T47D (cell line): Measurements from ENCODE around the gene TAS2R7.
"Not testable (repeated sequence)": the region's sequence is repeated elsewhere in the genome, so short reads cannot be mapped to it uniquely, and the experiment has no call there.

Experiments used
- DNase-seq, 2 experiments: peaks; one replicate each; pipeline versions ENCODE4 v3.0.0 to v3.0.0-alpha.2; 2011 to 2012; ENCODE audit warnings: low read depth in 1 of 2, low spot score in 1 of 2
- JUND ChIP-seq: IDR thresholded peaks from 2 replicates; pipeline ENCODE4 v1.6.1; 2012; ENCODE audit warnings: low read depth
- in situ Hi-C: cut with HindIII; loops from 2 replicates; pipeline ENCODE4 v1.10.0; 2016; ENCODE audit warnings: low sequenced_read_pairs, low pct_unique_long_range_greater_than_20kb

The TAS2R7 gene

DNA sequence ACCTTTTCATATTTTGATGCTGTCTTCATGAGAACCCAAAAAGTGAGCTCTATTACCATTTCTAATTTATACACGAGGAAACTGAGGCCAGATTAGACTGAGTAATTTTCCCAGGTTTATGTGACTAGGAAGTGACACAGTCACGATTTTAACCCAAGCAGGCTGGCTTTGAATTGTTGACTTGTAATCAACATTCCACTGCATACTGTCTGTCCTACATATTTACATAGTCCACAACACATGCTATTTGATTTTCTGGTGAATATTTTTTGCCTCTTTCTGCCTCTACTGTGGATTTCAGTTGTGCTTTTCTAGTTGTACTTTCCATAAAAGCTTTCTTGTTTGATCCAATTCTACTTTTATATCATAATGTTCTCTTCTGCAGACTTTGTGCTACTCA lies 8.2 kb downstream of the TAS2R7 start:
- TF ChIP-seq JUND, result no peak
- DNase-seq, result no peak
- in situ Hi-C loops, result no loop called here

DNA sequence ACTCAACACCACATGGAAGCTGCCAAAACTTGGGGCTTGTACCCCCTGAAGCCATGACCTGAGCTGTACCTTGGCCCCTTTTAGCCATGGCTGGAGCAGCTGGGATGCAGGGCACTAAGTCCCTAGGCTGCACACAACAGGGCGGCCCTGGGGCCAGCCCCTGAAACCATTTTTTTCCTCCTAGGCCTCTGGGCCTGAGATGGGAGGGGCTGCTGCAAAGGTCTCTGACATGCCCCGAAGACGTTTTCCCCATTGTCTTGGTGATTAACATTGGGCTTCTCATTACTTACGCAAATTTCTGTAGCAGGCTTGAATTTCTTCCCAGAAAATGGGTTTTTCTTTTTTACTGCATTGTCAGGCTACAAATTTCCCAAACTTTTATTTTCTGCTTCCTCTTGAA lies 10.7 kb downstream of the TAS2R7 start:
- in situ Hi-C loops, DNase-seq: not testable (repeated sequence)

DNA sequence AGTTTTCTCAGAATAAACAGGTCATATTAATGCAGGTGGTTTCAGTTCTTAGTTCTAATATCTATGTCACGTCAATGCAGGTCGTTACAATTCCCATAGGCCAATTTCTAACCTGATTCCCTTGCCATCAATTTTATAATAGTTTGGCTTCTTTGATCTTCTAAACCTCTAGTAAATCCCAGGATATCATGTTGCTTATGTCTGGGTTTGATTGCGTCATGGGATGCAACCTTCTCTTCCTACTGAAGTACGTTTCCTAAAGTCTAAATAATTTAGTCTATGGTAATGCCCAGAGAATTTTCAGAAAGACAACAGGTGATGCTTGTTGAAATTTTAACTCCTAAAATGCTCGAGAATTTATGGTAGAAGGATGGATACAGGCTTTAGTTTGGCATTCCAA lies 19.2 kb downstream of the TAS2R7 start:
- no peak for TF ChIP-seq JUND
- DNase-seq, result no peak
- in situ Hi-C loops, result no loop called here

DNA sequence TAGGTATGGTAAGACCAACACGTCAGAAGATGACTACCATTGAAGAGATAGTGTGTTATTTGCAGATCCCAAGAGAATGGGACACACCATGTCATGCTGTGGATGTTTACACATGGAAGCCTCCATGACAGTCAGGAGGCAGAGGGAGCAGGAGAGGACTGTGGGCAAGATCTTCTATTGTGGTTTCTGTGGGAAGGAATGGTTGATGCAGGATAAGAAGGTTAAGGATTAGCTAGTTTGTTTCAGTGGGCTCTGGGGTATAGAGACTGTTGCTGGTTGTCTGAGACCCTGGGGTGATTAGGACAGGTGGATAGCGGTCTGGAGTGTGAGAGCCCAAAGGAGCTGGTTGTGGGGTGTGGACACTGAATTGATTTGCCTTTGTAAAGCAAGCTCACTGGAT lies 23.3 kb downstream of the TAS2R7 start:
- in situ Hi-C loops, result no loop called here
- TF ChIP-seq JUND, result no peak
- DNase-seq, result no peak

DNA sequence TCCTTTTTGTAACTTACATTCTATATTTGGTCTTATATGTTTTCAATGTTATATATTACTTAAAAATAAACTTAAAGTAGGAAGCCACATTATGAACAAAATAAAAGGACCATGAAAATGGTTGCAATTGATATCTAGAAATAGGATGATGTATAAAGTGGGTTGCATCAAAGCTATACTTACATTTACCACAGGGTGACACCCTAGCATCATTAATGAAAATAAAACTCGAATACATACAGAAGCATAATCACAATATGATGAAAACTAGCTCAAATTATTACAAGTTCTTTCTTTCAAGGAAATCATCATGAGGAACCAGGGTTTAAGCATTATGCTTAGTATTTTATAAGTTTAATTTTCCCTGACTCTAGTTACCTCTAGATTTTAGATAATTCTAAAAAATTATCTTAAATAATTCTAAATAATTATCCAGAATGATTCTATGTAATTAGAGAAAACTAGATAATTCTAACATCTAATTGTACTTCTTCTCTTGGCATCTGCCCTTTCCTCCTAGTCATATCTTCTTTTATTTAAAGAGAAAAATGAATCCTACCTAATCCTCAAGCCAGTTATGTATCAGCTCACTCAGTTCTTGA lies 31.2 kb downstream of the TAS2R7 start:
- no peak for TF ChIP-seq JUND
- DNase-seq, result peak in 1 of 2 experiments; percentile 26
- in situ Hi-C loops, result no loop called here

DNA sequence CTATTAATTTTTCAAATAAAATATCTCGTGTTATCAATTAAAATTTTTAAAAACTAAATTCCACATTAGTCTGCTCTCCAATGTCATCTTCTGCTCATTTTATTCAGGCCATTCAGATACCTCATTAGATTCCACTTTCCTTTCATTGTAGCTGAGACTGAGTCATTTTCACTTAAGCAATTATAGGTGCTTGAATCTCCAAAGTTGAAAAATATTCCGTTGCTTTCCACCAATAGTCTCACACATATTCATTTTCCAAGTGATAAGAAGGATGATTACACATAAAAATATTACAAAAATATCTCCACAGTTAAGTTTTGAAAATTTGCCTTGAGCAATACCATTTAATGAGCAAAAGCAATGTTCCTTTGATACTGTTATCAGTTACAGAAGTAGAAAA lies 42.8 kb downstream of the TAS2R7 start:
- DNase-seq, result no peak
- TF ChIP-seq JUND, result no peak
- in situ Hi-C loops, result no loop called here

DNA sequence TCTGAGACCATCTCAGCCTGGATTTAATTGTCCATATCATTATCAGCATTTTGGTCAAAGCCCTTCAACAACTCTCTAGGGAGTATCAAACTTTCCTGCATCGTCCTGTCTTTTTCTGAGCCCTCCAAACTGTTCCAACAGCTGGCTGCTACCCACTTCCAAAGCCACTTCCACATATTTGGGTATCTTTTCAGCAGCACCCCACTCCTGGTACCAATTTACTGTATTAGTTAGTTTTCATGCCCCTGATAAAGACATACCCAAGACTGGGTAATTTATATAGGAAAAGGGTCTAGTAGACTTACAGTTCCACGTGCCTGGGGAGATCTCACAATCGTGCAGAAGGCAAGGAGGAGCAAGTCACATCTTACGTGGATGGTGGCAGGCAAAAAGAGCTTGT lies 46.2 kb downstream of the TAS2R7 start:
- DNase-seq, result no peak
- in situ Hi-C loops, result no loop called here
- no peak for TF ChIP-seq JUND

DNA sequence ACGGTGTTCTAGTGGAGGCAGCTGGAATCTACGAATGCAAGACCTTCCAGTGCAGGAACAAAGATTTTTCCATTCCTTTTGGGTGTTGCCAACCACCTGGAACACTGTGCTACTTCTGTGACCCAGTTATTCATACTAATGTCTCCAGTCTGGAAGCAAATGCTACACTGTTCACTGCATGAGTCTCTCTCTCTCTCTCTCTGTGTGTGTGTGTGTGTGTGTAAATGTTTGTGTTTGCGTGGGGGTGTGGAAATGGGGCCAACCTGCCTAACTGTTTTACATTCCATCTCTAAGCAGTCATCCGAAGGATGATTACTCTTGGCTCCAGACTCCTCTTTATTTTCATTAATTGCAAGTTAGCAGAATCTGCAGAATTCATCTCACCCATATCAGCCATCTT lies 49.4 kb downstream of the TAS2R7 start:
- TF ChIP-seq JUND, result no peak
- peak in 1 of 2 experiments; percentile 42 for DNase-seq
- in situ Hi-C loops, result no loop called here
